Renal cortex interstitium (tissue), 15 donors: ENCODE measurements around the gene SEC61A2. TPM values are rescaled to one million over a fixed set of nuclear protein-coding genes. Genes with fewer than 3 reads are reported as not detected.
"Not testable (repeated sequence)": the region's sequence is repeated elsewhere in the genome, so short reads cannot be mapped to it uniquely, and the experiment has no call there.

Experiments used
- DNase-seq, 11 donors: peaks; one replicate each; pipeline ENCODE4 v3.0.0-alpha.2; 2013; ENCODE audit warnings: low read depth in 9 of 11, low spot score in 4 of 11; ENCODE audit errors: extremely low read depth in 1 of 11
- long read RNA-seq, 16 experiments: transcript quantifications; one replicate each; lab custom pipeline, GENCODE V29; 2026
- polyA plus RNA-seq, 3 donors: library from polyadenylated mRNA; unstranded; fragments of 120-200 nt; gene quantifications; one replicate each; pipeline ENCODE4 v1.2.1, GENCODE V29; 2013; ENCODE audit not compliant: insufficient read length in 3 of 3

Gene SEC61A2
- 10 to 100 TPM; 14.3 to 21.7 (median 17.8) TPM for polyA plus RNA-seq
- long read RNA-seq, donor 1, partial matches to known transcripts, result 18 of 25 reads
- long read RNA-seq, donor 1, other reads (novel, unspliced or antisense), result 7 of 25 reads
- long read RNA-seq, donor 2, partial matches to known transcripts, result 27 of 27 reads
- long read RNA-seq, donor 2, other reads (novel, unspliced or antisense), result 0 of 27 reads
- long read RNA-seq, donor 3, partial matches to known transcripts, result 19 of 75 reads
- long read RNA-seq, donor 3, other reads (novel, unspliced or antisense), result 55 of 75 reads
- long read RNA-seq, donor 4, partial matches to known transcripts, result 117 of 123 reads
- long read RNA-seq, donor 4, other reads (novel, unspliced or antisense), result 5 of 123 reads
- long read RNA-seq, donor 5, result 0 reads
- long read RNA-seq, donor 6, partial matches to known transcripts, result 24 of 56 reads
- long read RNA-seq, donor 6, other reads (novel, unspliced or antisense), result 31 of 56 reads
- long read RNA-seq, donor 7, partial matches to known transcripts, result 80 of 93 reads
- long read RNA-seq, donor 7, other reads (novel, unspliced or antisense), result 11 of 93 reads
- long read RNA-seq, donor 8, partial matches to known transcripts, result 61 of 126 reads
- long read RNA-seq, donor 8, other reads (novel, unspliced or antisense), result 64 of 126 reads
- long read RNA-seq, donor 9, partial matches to known transcripts, result 0 of 3 reads
- long read RNA-seq, donor 9, other reads (novel, unspliced or antisense), result 0 of 3 reads
- long read RNA-seq, donor 10, partial matches to known transcripts, result 29 of 34 reads
- long read RNA-seq, donor 10, other reads (novel, unspliced or antisense), result 5 of 34 reads
- long read RNA-seq, donor 11, result 0 reads
- long read RNA-seq, donor 12, partial matches to known transcripts, result 34 of 34 reads
- long read RNA-seq, donor 12, other reads (novel, unspliced or antisense), result 0 of 34 reads
- long read RNA-seq, donor 13, result 0 reads
- long read RNA-seq, donor 14, partial matches to known transcripts, result 44 of 50 reads
- long read RNA-seq, donor 14, other reads (novel, unspliced or antisense), result 5 of 50 reads
- long read RNA-seq, donor 15, partial matches to known transcripts, result 0 of 18 reads
- long read RNA-seq, donor 15, other reads (novel, unspliced or antisense), result 18 of 18 reads
- long read RNA-seq, donor 16, partial matches to known transcripts, result 65 of 206 reads
- long read RNA-seq, donor 16, other reads (novel, unspliced or antisense), result 136 of 206 reads

DNA sequence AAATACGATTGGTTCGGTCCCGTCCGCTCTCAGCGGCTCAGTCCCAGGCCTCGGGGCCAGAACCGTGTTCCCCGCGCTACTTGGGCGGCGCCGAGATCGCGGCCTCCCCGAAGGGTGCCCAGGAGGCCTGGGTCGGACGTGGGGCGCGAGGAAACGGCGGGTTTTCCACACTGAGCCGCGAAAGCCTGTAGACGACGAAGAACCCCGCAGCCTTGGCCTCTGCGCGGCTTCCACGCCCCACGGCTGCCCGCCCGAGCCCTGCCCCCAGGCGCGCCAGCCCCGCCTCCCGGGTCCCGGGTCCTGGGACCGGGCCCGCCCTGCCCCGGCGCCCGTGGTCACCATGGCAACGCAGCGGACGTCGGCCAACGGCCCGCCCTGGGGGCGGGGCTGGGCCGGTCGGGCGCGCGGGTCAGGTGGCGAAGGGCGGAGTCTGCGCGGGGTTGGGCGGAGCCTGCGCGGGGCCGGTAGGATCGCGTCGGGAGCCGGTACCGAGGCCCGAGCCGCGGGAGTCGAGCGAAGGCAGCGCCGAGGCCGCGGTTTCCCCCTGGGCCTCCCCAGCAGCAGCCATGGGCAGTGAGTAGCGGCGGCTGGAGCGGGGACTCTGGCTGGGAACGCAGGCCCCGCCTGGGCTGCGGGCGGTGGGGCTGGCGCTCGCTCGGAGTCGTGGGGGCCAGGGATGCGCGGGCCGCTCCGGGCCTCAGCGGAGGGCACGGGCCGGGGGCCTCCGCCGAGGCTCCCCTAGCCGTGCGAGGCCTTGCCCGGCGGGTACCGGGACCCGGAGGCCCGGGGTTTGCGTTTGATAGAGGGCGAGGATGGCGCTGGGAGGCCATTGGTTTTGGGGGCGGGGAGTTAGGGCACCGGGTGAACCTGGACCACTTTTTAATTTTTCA lies at the start of gene SEC61A2:
Gene SEC61A2, plus strand, starts transcription at position 456 of the 890 bp plus-strand sequence. Its CDS starts 111 bp downstream, at position 567.
- peak; percentile 81 to 94 (median 91) for DNase-seq

- DNase-seq, result no peak
Observed at GRCh38 chr10:12081470-12081869, 48.0 kb upstream of the SEC61A2 start.

DNA sequence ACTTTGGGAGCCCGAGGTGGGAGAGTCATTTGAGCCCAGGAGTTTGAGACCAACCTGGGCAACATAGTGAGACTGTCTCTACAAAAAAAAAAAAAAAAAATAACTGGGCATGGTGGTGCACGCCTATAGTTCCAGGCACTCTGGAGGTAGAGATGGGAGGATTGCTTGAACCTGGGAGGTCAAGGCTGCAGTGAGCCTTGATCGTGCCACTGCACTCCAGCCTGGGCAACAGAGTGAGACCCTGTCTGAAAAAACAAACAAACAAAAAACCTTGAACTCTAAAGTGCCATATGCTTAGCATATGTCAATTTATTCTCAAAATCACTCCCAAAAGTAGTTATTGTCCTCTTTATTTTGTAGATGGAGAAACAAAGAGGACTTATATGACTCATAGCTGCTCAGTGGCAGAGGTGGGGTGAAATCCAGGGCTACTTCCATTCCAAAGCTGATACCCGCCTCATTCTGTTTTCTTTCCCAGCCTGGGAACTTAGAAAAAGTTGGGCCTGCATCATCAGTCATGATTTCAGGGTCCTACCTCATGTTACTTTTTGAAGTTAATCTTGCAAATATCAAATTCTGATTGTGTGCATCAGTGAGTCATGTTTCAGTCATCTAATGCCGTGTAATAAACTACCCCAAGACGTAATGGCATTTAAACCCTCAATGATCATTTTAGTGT lies 47.5 kb upstream of the SEC61A2 start:
- DNase-seq, result no peak

- no peak for DNase-seq
Observed at GRCh38 chr10:12088919-12089318, 40.6 kb upstream of the SEC61A2 start.

DNA sequence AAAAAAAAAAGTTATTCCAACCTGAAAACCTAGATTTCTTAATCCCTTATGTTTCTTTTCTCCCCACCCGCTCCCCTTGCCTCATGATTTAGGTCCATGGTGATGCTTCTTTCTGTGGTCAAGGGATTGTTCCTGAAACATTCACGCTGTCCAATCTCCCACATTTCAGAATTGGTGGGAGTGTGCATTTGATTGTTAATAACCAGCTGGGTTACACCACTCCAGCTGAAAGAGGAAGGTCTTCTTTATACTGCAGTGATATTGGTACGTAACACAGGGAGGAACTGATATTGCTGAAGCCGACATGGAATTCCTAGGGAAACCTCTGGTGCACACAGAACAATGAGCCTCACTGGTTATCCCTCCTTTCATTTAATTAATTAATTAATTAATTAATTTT lies 38.1 kb upstream of the SEC61A2 start:
- no peak for DNase-seq

- DNase-seq, result not testable (repeated sequence)
Observed at GRCh38 chr10:12097361-12097760, 32.1 kb upstream of the SEC61A2 start.

- DNase-seq, result no peak
Observed at GRCh38 chr10:12097791-12098190, 31.7 kb upstream of the SEC61A2 start.

DNA sequence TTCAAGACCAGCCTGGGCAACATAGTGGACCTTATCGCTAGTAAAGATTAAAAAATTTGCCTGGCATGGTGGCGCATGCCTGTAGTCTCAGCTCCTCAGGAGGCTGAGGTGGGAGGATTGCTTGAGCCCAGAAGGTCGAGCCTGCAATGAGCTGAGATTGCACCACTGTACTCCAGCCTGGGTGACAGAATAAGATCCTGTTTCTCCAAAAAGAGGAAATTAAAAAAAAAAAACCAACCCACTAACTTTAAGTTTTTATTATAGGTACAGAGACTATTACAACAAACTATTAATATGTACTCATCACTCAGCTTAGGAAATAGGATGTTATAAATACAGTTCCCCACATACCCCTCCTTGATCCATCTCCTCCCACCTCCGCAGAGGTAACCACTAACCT lies 30.5 kb upstream of the SEC61A2 start:
- no peak for DNase-seq

- no peak for DNase-seq
Observed at GRCh38 chr10:12103802-12104201, 25.7 kb upstream of the SEC61A2 start.

DNA sequence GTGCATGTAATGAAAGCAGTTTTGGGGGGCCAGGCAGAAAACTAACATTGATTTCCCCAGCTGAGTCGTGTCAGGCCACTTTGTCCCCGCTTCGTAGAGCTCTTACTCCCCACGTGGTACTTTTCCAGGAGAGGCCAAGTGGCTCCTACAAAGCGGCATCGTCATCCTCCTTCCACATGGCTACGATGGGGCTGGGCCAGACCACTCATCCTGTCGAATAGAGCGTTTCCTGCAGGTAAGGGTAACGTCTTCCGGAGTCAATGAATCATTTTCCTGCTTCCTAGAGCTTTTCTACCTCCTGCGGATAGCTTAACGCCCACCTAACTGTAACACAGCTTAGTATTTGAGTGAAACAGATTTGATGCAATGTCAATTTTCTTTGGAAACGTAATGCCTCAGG lies 21.7 kb upstream of the SEC61A2 start:
- DNase-seq, result no peak

DNA sequence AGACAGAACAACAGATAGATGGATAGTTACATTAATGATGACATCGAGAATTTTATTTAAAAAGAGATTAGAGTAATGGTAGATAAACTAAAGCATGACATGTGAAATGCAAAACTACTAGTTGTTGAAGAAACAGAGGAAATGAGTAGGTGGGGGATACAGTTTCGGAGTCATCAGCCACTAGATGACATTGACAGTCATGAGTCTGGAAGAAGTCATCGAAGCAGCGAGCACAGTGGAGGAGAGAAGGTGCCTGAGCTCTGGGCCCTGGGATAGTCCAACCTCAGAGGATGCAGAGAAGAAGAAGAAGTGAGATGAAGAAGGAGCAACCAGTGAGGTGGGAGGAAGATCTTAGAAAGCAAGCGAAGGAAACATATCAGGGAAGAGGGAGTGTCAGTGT lies 20.2 kb upstream of the SEC61A2 start:
- DNase-seq, result no peak

GRCh38 chr10:12111528-12111927 lies 17.9 kb upstream of the SEC61A2 start:
- DNase-seq, result no peak

DNA sequence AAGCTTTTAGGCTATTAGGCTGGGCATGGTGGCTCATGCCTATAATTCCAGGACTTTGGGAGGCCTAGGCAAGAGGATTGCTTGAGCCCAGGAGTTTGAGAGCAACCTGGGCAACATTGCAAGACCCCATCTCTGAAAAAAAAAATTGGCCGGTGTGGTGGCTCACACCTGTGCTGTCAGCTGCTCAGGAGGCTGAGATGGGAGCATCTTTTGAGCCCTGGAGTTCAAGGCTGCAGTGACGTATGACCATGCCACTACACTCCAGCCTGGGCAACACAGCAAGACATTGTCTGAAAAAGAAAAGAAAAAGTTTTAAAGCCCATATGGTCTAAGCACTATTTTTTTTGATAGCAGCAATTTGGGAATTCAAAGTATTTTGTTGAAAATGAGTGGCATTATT lies 15.8 kb upstream of the SEC61A2 start:
- DNase-seq, result no peak

DNA sequence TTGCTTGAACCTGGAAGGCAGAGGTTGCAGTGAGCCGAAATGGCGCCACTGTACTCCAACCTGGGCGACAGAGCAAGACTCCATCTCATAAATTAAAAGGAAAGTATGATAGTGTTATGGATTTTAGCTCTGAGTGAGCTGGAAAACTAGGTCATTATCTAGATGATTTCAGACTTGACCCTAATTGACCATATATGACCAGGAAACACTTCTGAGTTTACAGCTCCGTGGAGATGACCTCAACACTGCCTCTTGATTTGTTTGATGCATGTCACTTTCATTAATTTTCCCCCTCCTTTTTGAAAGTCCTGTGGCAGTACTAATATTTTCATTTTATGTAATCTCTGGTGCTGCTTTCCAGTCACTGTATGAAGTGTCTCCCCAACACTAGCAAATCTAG lies 7.8 kb upstream of the SEC61A2 start:
- no peak for DNase-seq

DNA sequence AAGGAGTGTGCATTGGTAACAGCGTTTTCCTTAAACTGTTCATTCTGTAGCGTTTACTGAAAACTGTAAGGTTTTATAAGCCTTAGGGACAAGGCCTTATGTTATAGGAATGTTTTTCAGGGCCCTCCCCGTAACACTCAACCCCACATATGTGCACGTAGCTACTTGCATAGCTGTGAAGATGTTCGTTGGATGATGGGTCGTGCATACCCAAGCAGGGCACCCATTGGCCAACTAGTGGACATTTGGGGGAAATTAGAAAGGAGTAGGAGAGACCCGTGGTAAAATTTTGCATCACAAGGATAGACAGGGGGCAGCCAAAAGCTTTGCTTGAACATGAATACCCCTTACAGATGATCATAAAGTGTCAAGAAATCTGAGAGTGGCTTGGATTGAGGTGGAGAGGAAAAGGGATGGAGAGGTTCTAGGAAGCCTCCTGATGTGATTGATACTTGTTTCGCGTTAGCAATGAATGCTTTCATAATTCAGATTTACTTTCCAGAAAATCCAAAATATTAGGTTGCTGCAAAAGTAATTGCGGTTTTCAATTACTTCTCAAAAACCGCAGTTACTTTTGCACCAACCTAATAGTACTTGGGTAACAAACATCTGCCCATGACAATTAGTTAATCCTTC lies 878 bp downstream of the SEC61A2 start:
- DNase-seq, result peak in 10 of 11 donors; percentile 24 to 58 (median 49)

GRCh38 chr10:12135631-12136030 lies 6.2 kb downstream of the SEC61A2 start:
- DNase-seq, result no peak

- DNase-seq, result no peak
Observed at GRCh38 chr10:12140038-12140437, 10.6 kb downstream of the SEC61A2 start.
